GM12878 (cell line): Measurements from ENCODE around the gene ZCWPW2. TPM values are rescaled to one million over a fixed set of nuclear protein-coding genes. Genes with fewer than 3 reads are reported as not detected.

ENCODE experiments used
- ATAC-seq: fragments of 200-7000 bp; cut with Tn5 transposase; 3 replicates; pipeline ENCODE4 v1.9.1; 2020; ENCODE audit warnings: mild to moderate bottlenecking, moderate library complexity
- BruUV-seq: library from RNA; stranded (reverse); fragments of 400-500 nt; replicated peaks from 2 replicates; lab custom pipeline; 2021; lab: Mats Ljungman, UMichigan
- CTCF ChIA-PET: fragments of 300-600 bp; sonication (Branson Sonifier 250); formaldehyde crosslinking; extraction: SDS; loops from one replicate; lab custom pipeline; 2021; ENCODE audit warnings: inconsistent platforms; lab: Yijun Ruan, JAX
- POLR2A ChIA-PET: fragments of 350-600 bp; formaldehyde crosslinking; extraction: SDS; loops from one replicate; lab custom pipeline; 2021; ENCODE audit warnings: inconsistent platforms; lab: Charles Lee
- RAD21 ChIA-PET: fragments of 300-600 bp; sonication (Branson Sonifier 250); formaldehyde crosslinking; loops from one replicate; lab custom pipeline; 2023; ENCODE audit warnings: antibody characterized with exemption; ENCODE audit not compliant: unreplicated experiment; lab: Charles Lee
- SMC1A ChIA-PET: fragments of 300-600 bp; sonication (Branson Sonifier 250); formaldehyde crosslinking; loops from one replicate; lab custom pipeline; 2023; ENCODE audit not compliant: unreplicated experiment, uncharacterized antibody; lab: Charles Lee
- DNase-seq: peaks from one replicate; pipeline ENCODE4 v3.0.0-alpha.2; 2011; ENCODE audit warnings: low read depth, low spot score
- FAIRE-seq: peaks from 3 replicates; lab custom pipeline; 2011; peaks lifted over from hg19 to GRCh38; lab: Jason Lieb, UNC
- H2AFZ ChIP-seq: 2 replicates; pipeline ENCODE4 v1.6.0; 2011; ENCODE audit warnings: low read depth, low read length, control low read depth; ENCODE audit not compliant: control insufficient read depth
- H3K27ac ChIP-seq: 2 replicates; pipeline ENCODE4 v1.5.1; 2011; ENCODE audit warnings: control low read depth; ENCODE audit not compliant: control insufficient read depth, insufficient read depth
- H3K27me3 ChIP-seq, 2 experiments: replicated peaks in 1 of 2; 2 replicates each; pipeline versions ENCODE4 v1.6.0 to v1.6.1; 2011; ENCODE audit warnings: low read length in 1 of 2; ENCODE audit not compliant: control insufficient read depth in 2 of 2, insufficient read depth in 2 of 2
- H3K36me3 ChIP-seq, 2 experiments: 2 replicates each; pipeline ENCODE4 v1.5.1; 2011; ENCODE audit warnings: low read length in 1 of 2; ENCODE audit not compliant: control insufficient read depth in 2 of 2, insufficient read depth in 2 of 2
- H3K4me1 ChIP-seq: 2 replicates; pipeline ENCODE4 v1.6.1; 2011; ENCODE audit warnings: mild to moderate bottlenecking, low read length, moderate library complexity, mixed read lengths; ENCODE audit not compliant: control insufficient read depth, insufficient read depth
- H3K4me2 ChIP-seq: 2 replicates; pipeline ENCODE4 v1.6.0; 2011; ENCODE audit warnings: control low read depth; ENCODE audit not compliant: control insufficient read depth, insufficient read depth
- H3K4me3 ChIP-seq: fragments of 200-600 bp; sonication (generic); 2 replicates; pipeline ENCODE4 v1.5.1; 2016
- H3K79me2 ChIP-seq: 2 replicates; pipeline ENCODE4 v1.6.0; 2011; ENCODE audit warnings: low read length; ENCODE audit not compliant: control insufficient read depth, insufficient read depth
- H3K9ac ChIP-seq: 2 replicates; pipeline ENCODE4 v1.8.0; 2011; ENCODE audit warnings: low read length, control low read depth, mixed read lengths; ENCODE audit not compliant: control insufficient read depth, insufficient read depth
- H3K9me3 ChIP-seq: replicated peaks from 3 replicates; pipeline ENCODE4 v1.5.1; 2011; ENCODE audit warnings: mild to moderate bottlenecking, low read length; ENCODE audit not compliant: control insufficient read depth, insufficient read depth
- H4K20me1 ChIP-seq: 2 replicates; pipeline ENCODE4 v1.6.0; 2011; ENCODE audit not compliant: control insufficient read depth, insufficient read depth
- EZH2 ChIP-seq: IDR thresholded peaks from 2 replicates; pipeline ENCODE4 v1.6.1; 2012; ENCODE audit warnings: low read depth, mild to moderate bottlenecking, control low read depth, inconsistent platforms, low read length, borderline replicate concordance; ENCODE audit not compliant: control insufficient read depth
- FOXK2 ChIP-seq: fragments of 450-650 bp; IDR thresholded peaks from 2 replicates; pipeline ENCODE4 v1.6.1; 2017; ENCODE audit warnings: mild to moderate bottlenecking, moderate library complexity
- PAX5 ChIP-seq: IDR thresholded peaks from 2 replicates; pipeline ENCODE4 v1.6.1; 2011; ENCODE audit warnings: low read depth, low read length, borderline replicate concordance
- SMAD1 ChIP-seq: fragments of 450-650 bp; IDR thresholded peaks from 2 replicates; pipeline ENCODE4 v1.6.1; 2018; ENCODE audit warnings: mild to moderate bottlenecking, low read depth; ENCODE audit not compliant: partially characterized antibody
- YY1 ChIP-seq: IDR thresholded peaks from 2 replicates; pipeline ENCODE4 v1.6.1; 2011; ENCODE audit warnings: low read depth, mild to moderate bottlenecking, low read length
- ZNF384 ChIP-seq: IDR thresholded peaks from 2 replicates; pipeline ENCODE4 v1.6.1; 2012; ENCODE audit warnings: low read depth, mild to moderate bottlenecking, low read length, improper control_type of control experiment, borderline replicate concordance
- WGBS: methylation state at CpG from one replicate; pipeline ENCODE4 v1.1.6; 2016; ENCODE audit warnings: low lambda C conversion rate; ENCODE audit not compliant: insufficient replicate concordance, insufficient coverage; ENCODE audit errors: missing lambda C conversion rate; 5-methylcytosine and 5-hydroxymethylcytosine counted together
- in situ Hi-C: fragments of 300-500 bp; cut with MboI; formaldehyde crosslinking; loops from 9 replicates; pipeline ENCODE4 v1.14.3; 2018; ENCODE audit warnings: mixed read lengths
- intact Hi-C: fragments of 100-400 bp; cut with micrococcal nuclease; formaldehyde crosslinking; loops from one replicate; pipeline ENCODE4 v1.14.2; 2022; ENCODE audit not compliant: unreplicated experiment
- polyA plus RNA-seq, 11 experiments: library from polyadenylated mRNA; depleted of rRNA in 4 of 11; unstranded in 6 of 11; stranded (reverse) in 5 of 11; fragments of >200 nt; fragmentation: Nextera tagmentation in 4 of 11; fragmentation: Illumina TruSeq in 1 of 11; extraction: Ambion mirVana in 4 of 11; extraction: Trizol in 1 of 11; gene quantifications; 1 replicate in 1 of 11; 2 replicates in 10 of 11; pipeline versions ENCODE4 v1.2.1 to v1.2.3, GENCODE V29; 2011 to 2016; ENCODE audit warnings: inconsistent platforms in 2 of 11, missing spikeins in 2 of 11, low read depth in 1 of 11
- total RNA-seq, 4 experiments: library from RNA; depleted of rRNA in 3 of 4; stranded (reverse); fragments of >200 nt in 3 of 4; fragmentation: Illumina TruSeq in 1 of 4; extraction: Trizol in 1 of 4; gene quantifications; 2 replicates each; pipeline versions ENCODE4 v1.2.1 to v1.2.3, GENCODE V29; 2013 to 2021
- TF ChIP-seq, protein P1 (sequence below), 3 experiments: IDR thresholded peaks in 2 of 3; conservative IDR thresholded peaks in 1 of 3; 2 replicates each; pipeline ENCODE4 v1.5.1; 2011; ENCODE audit warnings: low read depth in 3 of 3, low read length in 3 of 3, mild to moderate bottlenecking in 3 of 3, control low read depth in 2 of 3, moderate library complexity in 2 of 3, inconsistent platforms in 1 of 3, mixed read lengths in 1 of 3; ENCODE audit not compliant: control insufficient read depth in 2 of 3, insufficient read depth in 1 of 3; ENCODE audit errors: extremely low read depth in 1 of 3
- TF ChIP-seq, protein P2 (sequence below): fragments of 450-650 bp; IDR thresholded peaks from 2 replicates; pipeline ENCODE4 v1.6.1; 2016; ENCODE audit warnings: mild to moderate bottlenecking

The ZCWPW2 gene
- total and polyA plus RNA-seq, 10 of the 15 experiments (the other 5 are each of a cell fraction or from before 2014, with no cell fraction given), result 0.09 to 0.38 (median 0.22) TPM; not detected in 3

- no peak for TF ChIP-seq PAX5
- TF ChIP-seq, protein P1, sequence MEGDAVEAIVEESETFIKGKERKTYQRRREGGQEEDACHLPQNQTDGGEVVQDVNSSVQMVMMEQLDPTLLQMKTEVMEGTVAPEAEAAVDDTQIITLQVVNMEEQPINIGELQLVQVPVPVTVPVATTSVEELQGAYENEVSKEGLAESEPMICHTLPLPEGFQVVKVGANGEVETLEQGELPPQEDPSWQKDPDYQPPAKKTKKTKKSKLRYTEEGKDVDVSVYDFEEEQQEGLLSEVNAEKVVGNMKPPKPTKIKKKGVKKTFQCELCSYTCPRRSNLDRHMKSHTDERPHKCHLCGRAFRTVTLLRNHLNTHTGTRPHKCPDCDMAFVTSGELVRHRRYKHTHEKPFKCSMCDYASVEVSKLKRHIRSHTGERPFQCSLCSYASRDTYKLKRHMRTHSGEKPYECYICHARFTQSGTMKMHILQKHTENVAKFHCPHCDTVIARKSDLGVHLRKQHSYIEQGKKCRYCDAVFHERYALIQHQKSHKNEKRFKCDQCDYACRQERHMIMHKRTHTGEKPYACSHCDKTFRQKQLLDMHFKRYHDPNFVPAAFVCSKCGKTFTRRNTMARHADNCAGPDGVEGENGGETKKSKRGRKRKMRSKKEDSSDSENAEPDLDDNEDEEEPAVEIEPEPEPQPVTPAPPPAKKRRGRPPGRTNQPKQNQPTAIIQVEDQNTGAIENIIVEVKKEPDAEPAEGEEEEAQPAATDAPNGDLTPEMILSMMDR (IDR thresholded peaks at IDR 0.05 in 2 of 3, conservative IDR thresholded peaks at IDR 0.05 in 1 of 3; ENCODE audit: control insufficient read depth in 2 of 3, extremely low read depth in 1 of 3, insufficient read depth in 1 of 3, low read depth in 3 of 3, low read length in 3 of 3), result no peak
Measured at GRCh38 chr3:28542351-28542750, 193.8 kb downstream of the ZCWPW2 start (continued).

- Histone ChIP-seq H3K4me3 (no peak overlapping the region), H2AFZ (no peak overlapping the region), H4K20me1 (no peaks in the 10 kb centered on the region), H3K27me3 (no peaks in the 10 kb centered on the region), H3K36me3 (no peaks in the 10 kb centered on the region), H3K27ac (no peak overlapping the region), H3K9me3 (no peaks in the 10 kb centered on the region), H3K4me1 (no peaks in the 10 kb centered on the region), H3K79me2 (no peaks in the 10 kb centered on the region), H3K4me2 (no peak overlapping the region), H3K9ac (no peak overlapping the region)
- no peak for DNase-seq
- no peak for TF ChIP-seq ZNF384
- TF ChIP-seq SMAD1, result no peak
- no peak for TF ChIP-seq FOXK2
- TF ChIP-seq EZH2, result no peak
- TF ChIP-seq YY1, result no peak
- TF ChIP-seq, protein P2, sequence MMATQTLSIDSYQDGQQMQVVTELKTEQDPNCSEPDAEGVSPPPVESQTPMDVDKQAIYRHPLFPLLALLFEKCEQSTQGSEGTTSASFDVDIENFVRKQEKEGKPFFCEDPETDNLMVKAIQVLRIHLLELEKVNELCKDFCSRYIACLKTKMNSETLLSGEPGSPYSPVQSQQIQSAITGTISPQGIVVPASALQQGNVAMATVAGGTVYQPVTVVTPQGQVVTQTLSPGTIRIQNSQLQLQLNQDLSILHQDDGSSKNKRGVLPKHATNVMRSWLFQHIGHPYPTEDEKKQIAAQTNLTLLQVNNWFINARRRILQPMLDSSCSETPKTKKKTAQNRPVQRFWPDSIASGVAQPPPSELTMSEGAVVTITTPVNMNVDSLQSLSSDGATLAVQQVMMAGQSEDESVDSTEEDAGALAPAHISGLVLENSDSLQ, result no peak
- POLR2A ChIA-PET, result no interaction called here
- intact Hi-C loops (no loop called here), in situ Hi-C loops (no loop called here)
- no TSS peak for BruUV-seq
- CTCF ChIA-PET, result no interaction called here
- 2% methylated on average over 3 of the region's 3 CpGs for WGBS
- RAD21 ChIA-PET, result no interaction called here
- ATAC-seq, result no peak
- SMC1A ChIA-PET, result no interaction called here
- no peak for FAIRE-seq
Measured at GRCh38 chr3:28544236-28544635, 195.7 kb downstream of the ZCWPW2 start.
